HG03060 (cell line): ENCODE measurements around the gene ZNF217.
"Not testable (repeated sequence)": the region's sequence is repeated elsewhere in the genome, so short reads cannot be mapped to it uniquely, and the experiment has no call there.

Source experiments
- ATAC-seq: cut with Tn5 transposase; IDR thresholded peaks from one replicate; pipeline ENCODE4 v1.9.1; 2021; ENCODE audit warnings: low read depth, moderate number of reproducible peaks; ENCODE audit not compliant: unreplicated experiment

ZNF217 gene

GRCh38 chr20:53585004-53585569 lies 8.6 kb downstream of the ZNF217 start:
- ATAC-seq: not testable (repeated sequence)

- ATAC-seq: not testable (repeated sequence)
Measured at GRCh38 chr20:53584550-53584913, 9.1 kb downstream of the ZNF217 start.

- not testable (repeated sequence) for ATAC-seq
Measured at GRCh38 chr20:53583660-53584549, 9.7 kb downstream of the ZNF217 start.

- ATAC-seq: no peak
Measured at GRCh38 chr20:53582574-53583351, 10.9 kb downstream of the ZNF217 start.

GRCh38 chr20:53582251-53582570 lies 11.4 kb downstream of the ZNF217 start:
- ATAC-seq: no peak

- ATAC-seq: no peak
Measured at GRCh38 chr20:53581444-53582250, 12.0 kb downstream of the ZNF217 start.

- ATAC-seq: no peak
Measured at GRCh38 chr20:53580376-53581111, 13.1 kb downstream of the ZNF217 start.

- ATAC-seq: no peak
Measured at GRCh38 chr20:53579581-53580375, 13.9 kb downstream of the ZNF217 start.

DNA sequence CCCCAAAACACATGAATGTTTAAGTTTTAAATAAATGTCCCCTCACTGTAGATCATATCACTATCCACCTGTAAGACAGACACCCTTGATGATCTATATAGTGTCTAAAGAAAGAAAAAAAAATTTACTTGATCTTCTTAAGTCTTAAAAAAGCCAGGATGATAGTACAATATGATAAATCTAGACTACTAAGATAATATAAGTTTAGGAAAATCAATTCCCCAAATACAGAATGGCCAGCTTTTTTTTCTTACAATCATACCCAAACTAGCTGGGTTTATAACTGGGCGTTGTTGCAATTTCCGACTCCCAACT lies 14.4 kb downstream of the ZNF217 start:
- no peak for ATAC-seq

- peak; percentile 41 for ATAC-seq
Measured at GRCh38 chr20:53578492-53579222, 15.0 kb downstream of the ZNF217 start.

DNA sequence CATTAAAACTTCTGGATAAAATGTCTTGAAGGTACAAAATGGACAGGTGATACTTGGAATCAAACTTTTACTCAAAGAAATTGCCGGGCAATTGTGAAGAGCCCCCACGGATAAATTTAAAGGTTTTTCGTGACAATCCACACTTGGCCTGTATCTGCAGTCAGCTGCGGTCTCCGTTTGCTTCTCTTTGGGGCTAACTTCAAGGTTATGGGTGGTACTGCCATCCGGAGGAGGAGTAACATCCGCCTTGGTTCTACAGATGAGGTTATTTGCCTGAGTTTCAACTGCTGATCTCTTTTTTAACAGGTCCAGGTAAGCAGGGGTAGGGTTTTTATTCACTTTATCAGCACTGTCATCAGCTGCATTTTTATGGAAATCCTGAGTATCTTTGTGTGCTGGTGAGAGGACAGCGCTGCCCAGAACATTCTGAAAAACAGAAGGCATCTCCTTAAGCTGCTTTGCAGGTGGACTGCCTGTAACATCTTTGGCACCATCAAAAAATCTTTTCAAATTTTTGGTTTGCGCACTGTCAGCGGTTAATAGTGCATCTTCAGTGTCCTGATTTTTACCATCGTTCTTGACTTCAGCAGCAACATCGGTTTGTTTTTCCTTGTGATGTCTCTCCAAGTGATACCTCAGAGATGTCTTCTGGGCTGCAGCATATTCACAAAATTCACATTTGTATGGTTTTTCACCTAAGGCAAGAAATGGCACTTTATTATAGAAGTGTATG lies 16.9 kb downstream of the ZNF217 start:
- ATAC-seq: no peak

GRCh38 chr20:53576195-53576580 lies 17.5 kb downstream of the ZNF217 start:
- no peak for ATAC-seq

DNA sequence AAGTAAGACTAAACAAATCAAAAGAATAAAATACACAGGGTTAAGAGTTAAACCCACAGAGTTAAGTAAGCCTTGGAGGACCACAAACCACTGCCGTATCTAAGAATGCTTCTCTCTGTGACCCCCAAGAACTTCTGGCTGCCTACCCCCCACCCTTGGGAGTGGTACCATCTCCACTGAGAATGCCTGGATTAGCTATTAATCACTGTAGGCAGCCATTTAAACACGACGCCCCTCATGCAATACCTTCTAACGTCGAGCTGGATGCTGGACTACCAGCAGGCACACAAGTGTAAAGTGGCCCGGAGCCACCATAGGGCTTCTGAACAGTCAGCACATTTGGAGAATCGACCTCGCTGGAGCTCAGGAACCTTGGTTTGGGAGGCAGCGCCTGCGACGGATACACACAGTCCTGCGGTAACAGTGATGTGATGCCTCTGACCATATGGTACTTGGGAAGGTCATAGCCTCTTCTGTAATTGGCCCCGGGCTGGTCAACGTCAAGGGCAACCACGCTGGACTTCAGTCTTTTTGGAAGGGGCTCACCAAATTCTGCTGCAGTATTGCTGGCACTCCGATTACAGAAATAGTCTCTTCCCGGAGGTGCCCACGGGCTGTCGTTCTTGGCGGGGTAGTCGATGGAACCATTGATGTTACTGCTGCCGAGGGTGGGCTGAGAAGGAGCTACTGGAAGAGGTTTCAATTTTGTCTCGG lies 18.0 kb downstream of the ZNF217 start:
- no peak for ATAC-seq

DNA sequence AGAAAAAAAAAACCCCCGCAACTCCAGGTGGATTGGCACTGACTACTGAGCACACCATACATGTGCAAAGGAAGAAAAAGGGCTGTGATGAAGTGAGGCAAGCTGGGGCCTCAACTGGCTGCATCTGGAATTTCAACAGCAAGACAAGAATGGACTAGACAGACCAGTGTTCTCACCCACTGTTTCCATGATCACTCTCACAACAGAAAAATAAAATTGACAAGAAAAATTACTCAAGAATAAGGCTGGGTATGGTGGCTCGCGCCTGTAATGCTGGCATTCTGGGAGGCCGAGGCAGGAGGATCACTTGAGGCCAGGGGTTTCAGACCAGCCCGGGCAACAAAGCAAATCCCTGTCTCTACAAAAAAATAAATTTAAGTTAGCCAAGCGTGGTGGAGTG lies 18.8 kb downstream of the ZNF217 start:
- no peak for ATAC-seq

DNA sequence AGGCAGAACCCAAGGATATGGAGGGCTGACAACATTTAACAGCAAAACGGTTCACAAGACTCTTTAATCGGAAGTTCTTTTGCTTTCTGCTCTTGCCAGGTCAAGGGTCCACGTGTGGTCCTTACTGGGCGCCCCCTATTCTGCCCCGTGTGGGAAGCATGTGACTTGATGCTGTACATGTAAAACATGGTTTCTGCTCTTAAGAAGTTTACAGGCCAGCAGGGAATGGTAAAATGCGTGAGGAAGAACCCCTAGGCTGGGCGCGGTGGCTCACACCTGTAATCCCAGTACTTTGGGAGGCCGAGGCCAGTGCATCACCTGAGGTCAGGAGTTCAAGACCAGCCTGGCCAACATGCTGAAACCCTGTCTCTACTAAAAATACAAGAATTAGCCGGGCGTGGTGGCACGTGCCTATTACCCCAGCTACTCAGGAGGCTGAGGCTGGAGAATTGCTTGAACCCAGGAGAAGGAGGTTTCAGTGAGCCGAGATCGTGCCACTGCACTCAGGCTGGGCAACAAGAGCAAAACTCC lies 19.3 kb downstream of the ZNF217 start:
- ATAC-seq: no peak

- ATAC-seq: no peak
Measured at GRCh38 chr20:53571555-53572286, 21.9 kb downstream of the ZNF217 start.
